Head of caudate nucleus (tissue), 42 donors: ENCODE measurements around the gene GRM3.

Experiments used
- DNase-seq, 42 donors: peaks; one replicate each; pipeline versions ENCODE4 v3.0.0 to v3.0.0-alpha.2; 2020 to 2021; ENCODE audit warnings: mixed read lengths in 7 of 42
- intact Hi-C: fragments of 100-400 bp; cut with DNase I; formaldehyde crosslinking; loops from one replicate; pipeline ENCODE4 v1.15.0; 2022

GRM3 gene

GRCh38 chr7:86687831-86688230 is 44.1 kb downstream of the GRM3 start:
- no peak for DNase-seq
- intact Hi-C loops, result no loop called here

- intact Hi-C loops, result no loop called here
- DNase-seq, result no peak
Observed at GRCh38 chr7:86689363-86689762, 45.7 kb downstream of the GRM3 start.

- intact Hi-C loops, result no loop called here
Observed at GRCh38 chr7:86692755-86693154, 49.0 kb downstream of the GRM3 start.

GRCh38 chr7:86706406-86706805 is 62.7 kb downstream of the GRM3 start:
- intact Hi-C loops, result no loop called here
- no peak for DNase-seq

More at GRCh38 chr7:86692755-86693154, 49.0 kb downstream of the GRM3 start:
- DNase-seq, result no peak

- intact Hi-C loops, result no loop called here
- DNase-seq, result peak; percentile 40 to 92 (median 76)
Observed at GRCh38 chr7:86708031-86708680, 64.4 kb downstream of the GRM3 start.

GRCh38 chr7:86720306-86720705 is 76.6 kb downstream of the GRM3 start:
- no peak for DNase-seq
- intact Hi-C loops, result no loop called here

- peak in 16 of 42 donors; percentile 10 to 58 (median 28) for DNase-seq
- intact Hi-C loops, result no loop called here
Observed at GRCh38 chr7:86733783-86734182, 90.1 kb downstream of the GRM3 start.

GRCh38 chr7:86745013-86745745 is 101.5 kb downstream of the GRM3 start:
- intact Hi-C loops, result no loop called here
- no peak for DNase-seq

GRCh38 chr7:86747698-86748097 is 104.0 kb downstream of the GRM3 start:
- intact Hi-C loops, result no loop called here
- DNase-seq, result peak in 9 of 42 donors; percentile 12 to 54 (median 26)

- intact Hi-C loops, result no loop called here
- no peak for DNase-seq
Observed at GRCh38 chr7:86748201-86748600, 104.5 kb downstream of the GRM3 start.

- intact Hi-C loops, result no loop called here
- DNase-seq, result no peak
Observed at GRCh38 chr7:86748843-86749719, 105.4 kb downstream of the GRM3 start.

GRCh38 chr7:86749741-86750665 is 106.3 kb downstream of the GRM3 start:
- intact Hi-C loops, result no loop called here
- no peak for DNase-seq

- peak in 1 of 42 donors; percentile 40 for DNase-seq
- intact Hi-C loops, result no loop called here
Observed at GRCh38 chr7:86760236-86760635, 116.5 kb downstream of the GRM3 start.

GRCh38 chr7:86762129-86762528 is 118.4 kb downstream of the GRM3 start:
- no peak for DNase-seq

GRCh38 chr7:86765931-86766330 is 122.2 kb downstream of the GRM3 start:
- DNase-seq, result no peak
- intact Hi-C loops, result no loop called here

More at GRCh38 chr7:86762129-86762528, 118.4 kb downstream of the GRM3 start:
- intact Hi-C loops, result no loop called here

GRCh38 chr7:86768394-86768793 is 124.7 kb downstream of the GRM3 start:
- no peak for DNase-seq
- intact Hi-C loops, result no loop called here

- DNase-seq, result peak in 1 of 42 donors; percentile 17
- intact Hi-C loops, result no loop called here
Observed at GRCh38 chr7:86768967-86769760, 125.5 kb downstream of the GRM3 start.

- peak in 13 of 42 donors; percentile 20 to 60 (median 37) for DNase-seq
- intact Hi-C loops, result no loop called here
Observed at GRCh38 chr7:86773309-86773708, 129.6 kb downstream of the GRM3 start.
